Panc1 (cell line): ENCODE results near the gene CLEC4A. TPM values are rescaled to one million over a fixed set of nuclear protein-coding genes. Genes with fewer than 3 reads are reported as not detected.

Experiments used
- ATAC-seq: fragments of 200-7000 bp; cut with Tn5 transposase; 2 replicates; pipeline ENCODE4 v1.9.1; 2020; ENCODE audit warnings: mild to moderate bottlenecking, moderate library complexity
- BruUV-seq: library from RNA; stranded (reverse); fragments of 400-500 nt; replicated peaks from 2 replicates; lab custom pipeline; 2021; lab: Mats Ljungman, UMichigan
- CTCF ChIA-PET: fragments of 300-600 bp; sonication (Branson Sonifier 250); formaldehyde crosslinking; loops from one replicate; lab custom pipeline; 2022; ENCODE audit warnings: antibody characterized with exemption; lab: Charles Lee
- POLR2A ChIA-PET: fragments of 300-600 bp; sonication (Branson Sonifier 250); formaldehyde crosslinking; loops from one replicate; lab custom pipeline; 2022; ENCODE audit warnings: antibody characterized with exemption; lab: Charles Lee
- DNase-seq: peaks from one replicate; pipeline ENCODE4 v3.0.0-alpha.2; 2010; ENCODE audit warnings: low read depth, low spot score
- H3K27ac ChIP-seq: 2 replicates; pipeline ENCODE4 v1.5.1; 2011; ENCODE audit warnings: mild to moderate bottlenecking, low read length, inconsistent platforms
- H3K27me3 ChIP-seq: fragments of 200-500 bp; sonication (Bioruptor generic); 2 replicates; pipeline ENCODE4 v1.6.0; 2014; ENCODE audit warnings: low read length, inconsistent platforms; ENCODE audit not compliant: control insufficient read depth, insufficient read depth
- H3K36me3 ChIP-seq: fragments of 200-500 bp; sonication (Bioruptor generic); 2 replicates; pipeline ENCODE4 v1.5.1; 2014; ENCODE audit warnings: inconsistent platforms, mild to moderate bottlenecking, low read length, moderate library complexity; ENCODE audit not compliant: control insufficient read depth, insufficient read depth
- H3K4me1 ChIP-seq: 2 replicates; pipeline ENCODE4 v1.5.1; 2011; ENCODE audit warnings: inconsistent platforms, mild to moderate bottlenecking, low read length, moderate library complexity; ENCODE audit not compliant: control insufficient read depth, insufficient read depth
- H3K4me3 ChIP-seq, 2 experiments: 2 replicates each; pipeline ENCODE4 v1.5.1; 2011 to 2012; ENCODE audit warnings: low read depth in 2 of 2, low read length in 2 of 2, mild to moderate bottlenecking in 2 of 2, inconsistent platforms in 1 of 2, moderate library complexity in 1 of 2
- H3K9me3 ChIP-seq: fragments of 200-500 bp; sonication (Bioruptor generic); 2 replicates; pipeline ENCODE4 v1.5.1; 2014; ENCODE audit warnings: low read depth, mild to moderate bottlenecking, inconsistent platforms, low read length, moderate library complexity; ENCODE audit not compliant: control insufficient read depth, insufficient read depth
- POLR2AphosphoS5 ChIP-seq: IDR thresholded peaks from 2 replicates; pipeline ENCODE4 v1.6.1; 2012; ENCODE audit warnings: mild to moderate bottlenecking, low read depth, low read length, moderate library complexity
- SIN3A ChIP-seq: IDR thresholded peaks from 2 replicates; pipeline ENCODE4 v1.6.1; 2012; ENCODE audit warnings: low read depth, mild to moderate bottlenecking, low read length, moderate library complexity, borderline replicate concordance; ENCODE audit not compliant: insufficient read depth
- TCF7L2 ChIP-seq: IDR thresholded peaks from 2 replicates; pipeline ENCODE4 v1.6.1; 2011; ENCODE audit warnings: mild to moderate bottlenecking, low read depth, low read length, inconsistent platforms
- in situ Hi-C: cut with HindIII; loops from 2 replicates; pipeline ENCODE4 v1.10.0; 2016; ENCODE audit warnings: low sequenced_read_pairs, low pct_unique_long_range_greater_than_20kb
- intact Hi-C: fragments of 100-400 bp; cut with micrococcal nuclease; formaldehyde crosslinking; loops from one replicate; pipeline ENCODE4 v1.10.0; 2022; ENCODE audit not compliant: unreplicated experiment
- total RNA-seq: library from RNA; stranded (reverse); gene quantifications from one replicate; pipeline ENCODE4 v1.2.1, GENCODE V29; 2021; ENCODE audit not compliant: unreplicated experiment
- TF ChIP-seq, protein P1 (sequence below): fragments of 450-650 bp; IDR thresholded peaks from 2 replicates; pipeline ENCODE4 v1.5.1; 2017; ENCODE audit warnings: mild to moderate bottlenecking
- TF ChIP-seq, protein P2 (sequence below), 2 experiments: IDR thresholded peaks; 2 replicates each; pipeline ENCODE4 v1.6.1; 2011 to 2012; ENCODE audit warnings: low read depth in 2 of 2, control low read depth in 1 of 2, low read length in 1 of 2, mild to moderate bottlenecking in 1 of 2, moderate library complexity in 1 of 2; ENCODE audit not compliant: insufficient read depth in 1 of 2

CLEC4A gene
- total RNA-seq, 1 experiment from 2014 or later: 0.33 TPM

DNA sequence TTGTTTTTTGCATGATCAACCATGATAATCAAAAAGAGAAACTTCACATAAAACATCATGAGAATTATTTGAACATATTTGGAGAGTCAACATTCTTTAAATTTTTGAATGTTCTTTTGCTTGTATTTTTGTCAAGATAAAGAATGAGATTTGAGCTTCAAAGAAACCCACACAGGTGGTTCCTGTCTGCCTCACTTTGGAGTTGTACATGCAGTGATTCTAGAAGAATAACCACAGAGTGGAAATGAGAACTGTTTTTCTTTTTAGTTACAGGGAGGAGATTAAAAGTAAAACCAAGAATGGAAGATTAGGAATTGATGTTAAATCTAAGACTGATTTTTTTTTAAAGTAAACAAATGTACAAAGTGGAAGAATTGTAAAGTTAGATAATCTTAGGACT, 31.1 kb downstream of the CLEC4A start:
- no peak for DNase-seq
- ChIA-PET CTCF (no interaction called here), POLR2A (no interaction called here)
- Histone ChIP-seq H3K4me3 (no peak overlapping the region), H3K36me3 (no peaks in the 10 kb centered on the region), H3K4me1 (no peaks in the 10 kb centered on the region), H3K9me3 (no peaks in the 10 kb centered on the region), H3K27ac (no peak overlapping the region), H3K27me3 (no peaks in the 10 kb centered on the region)
- in situ Hi-C loops (no loop called here), intact Hi-C loops (no loop called here)
- no TSS peak for BruUV-seq
- ATAC-seq: no peak
- TF ChIP-seq SIN3A (no peak), POLR2AphosphoS5 (no peak), TCF7L2 (no peak)
- TF ChIP-seq, protein P1, sequence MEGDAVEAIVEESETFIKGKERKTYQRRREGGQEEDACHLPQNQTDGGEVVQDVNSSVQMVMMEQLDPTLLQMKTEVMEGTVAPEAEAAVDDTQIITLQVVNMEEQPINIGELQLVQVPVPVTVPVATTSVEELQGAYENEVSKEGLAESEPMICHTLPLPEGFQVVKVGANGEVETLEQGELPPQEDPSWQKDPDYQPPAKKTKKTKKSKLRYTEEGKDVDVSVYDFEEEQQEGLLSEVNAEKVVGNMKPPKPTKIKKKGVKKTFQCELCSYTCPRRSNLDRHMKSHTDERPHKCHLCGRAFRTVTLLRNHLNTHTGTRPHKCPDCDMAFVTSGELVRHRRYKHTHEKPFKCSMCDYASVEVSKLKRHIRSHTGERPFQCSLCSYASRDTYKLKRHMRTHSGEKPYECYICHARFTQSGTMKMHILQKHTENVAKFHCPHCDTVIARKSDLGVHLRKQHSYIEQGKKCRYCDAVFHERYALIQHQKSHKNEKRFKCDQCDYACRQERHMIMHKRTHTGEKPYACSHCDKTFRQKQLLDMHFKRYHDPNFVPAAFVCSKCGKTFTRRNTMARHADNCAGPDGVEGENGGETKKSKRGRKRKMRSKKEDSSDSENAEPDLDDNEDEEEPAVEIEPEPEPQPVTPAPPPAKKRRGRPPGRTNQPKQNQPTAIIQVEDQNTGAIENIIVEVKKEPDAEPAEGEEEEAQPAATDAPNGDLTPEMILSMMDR: no peak
- TF ChIP-seq, protein P2, sequence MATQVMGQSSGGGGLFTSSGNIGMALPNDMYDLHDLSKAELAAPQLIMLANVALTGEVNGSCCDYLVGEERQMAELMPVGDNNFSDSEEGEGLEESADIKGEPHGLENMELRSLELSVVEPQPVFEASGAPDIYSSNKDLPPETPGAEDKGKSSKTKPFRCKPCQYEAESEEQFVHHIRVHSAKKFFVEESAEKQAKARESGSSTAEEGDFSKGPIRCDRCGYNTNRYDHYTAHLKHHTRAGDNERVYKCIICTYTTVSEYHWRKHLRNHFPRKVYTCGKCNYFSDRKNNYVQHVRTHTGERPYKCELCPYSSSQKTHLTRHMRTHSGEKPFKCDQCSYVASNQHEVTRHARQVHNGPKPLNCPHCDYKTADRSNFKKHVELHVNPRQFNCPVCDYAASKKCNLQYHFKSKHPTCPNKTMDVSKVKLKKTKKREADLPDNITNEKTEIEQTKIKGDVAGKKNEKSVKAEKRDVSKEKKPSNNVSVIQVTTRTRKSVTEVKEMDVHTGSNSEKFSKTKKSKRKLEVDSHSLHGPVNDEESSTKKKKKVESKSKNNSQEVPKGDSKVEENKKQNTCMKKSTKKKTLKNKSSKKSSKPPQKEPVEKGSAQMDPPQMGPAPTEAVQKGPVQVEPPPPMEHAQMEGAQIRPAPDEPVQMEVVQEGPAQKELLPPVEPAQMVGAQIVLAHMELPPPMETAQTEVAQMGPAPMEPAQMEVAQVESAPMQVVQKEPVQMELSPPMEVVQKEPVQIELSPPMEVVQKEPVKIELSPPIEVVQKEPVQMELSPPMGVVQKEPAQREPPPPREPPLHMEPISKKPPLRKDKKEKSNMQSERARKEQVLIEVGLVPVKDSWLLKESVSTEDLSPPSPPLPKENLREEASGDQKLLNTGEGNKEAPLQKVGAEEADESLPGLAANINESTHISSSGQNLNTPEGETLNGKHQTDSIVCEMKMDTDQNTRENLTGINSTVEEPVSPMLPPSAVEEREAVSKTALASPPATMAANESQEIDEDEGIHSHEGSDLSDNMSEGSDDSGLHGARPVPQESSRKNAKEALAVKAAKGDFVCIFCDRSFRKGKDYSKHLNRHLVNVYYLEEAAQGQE (IDR thresholded peaks at IDR 0.05; ENCODE audit: insufficient read depth in 1 of 2, low read depth in 2 of 2, low read length in 1 of 2): no peak

DNA sequence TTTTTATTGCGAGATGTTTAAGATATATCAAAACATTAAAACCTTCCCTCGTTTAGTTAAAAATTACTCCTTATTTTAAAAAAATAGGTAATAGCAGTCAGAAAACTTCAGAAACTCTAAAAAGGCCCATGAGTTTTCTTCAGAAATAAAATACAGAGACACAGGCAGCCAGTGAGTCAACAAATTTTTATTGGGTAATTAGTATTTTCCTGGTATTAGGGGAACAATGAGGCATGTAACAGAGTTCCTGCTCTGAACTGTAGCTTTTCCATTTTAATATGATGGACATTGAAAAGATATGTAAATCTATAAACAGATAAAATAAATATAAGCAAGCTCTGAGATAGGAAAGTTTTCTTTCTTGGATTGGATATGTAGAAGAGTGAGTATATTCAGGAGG, 33.0 kb downstream of the CLEC4A start:
- in situ Hi-C loops (no loop called here), intact Hi-C loops (no loop called here)
- no peak overlapping the region for H3K27ac ChIP-seq
- DNase-seq: no peak
- ChIA-PET POLR2A (no interaction called here), CTCF (no interaction called here)
- ATAC-seq: no peak
- no peak overlapping the region for H3K4me3 ChIP-seq
- BruUV-seq: no TSS peak
- TF ChIP-seq, protein P2 (IDR thresholded peaks at IDR 0.05; ENCODE audit: insufficient read depth in 1 of 2, low read depth in 2 of 2, low read length in 1 of 2): no peak
- TF ChIP-seq, protein P1: no peak
- TF ChIP-seq TCF7L2 (no peak), POLR2AphosphoS5 (no peak), SIN3A (no peak)
- no peaks in the 10 kb centered on the region for H3K9me3 ChIP-seq
- no peaks in the 10 kb centered on the region for H3K36me3 ChIP-seq
- H3K27me3 ChIP-seq: no peaks in the 10 kb centered on the region
- H3K4me1 ChIP-seq: no peaks in the 10 kb centered on the region
